ENCODE results near the gene PHLPP1. TPM values are rescaled to one million over a fixed set of nuclear protein-coding genes. Genes with fewer than 3 reads are reported as not detected.

Gene PHLPP1
- total RNA-seq, 2 experiments from 2014 or later, result 9.0 to 12.4 TPM

DNA sequence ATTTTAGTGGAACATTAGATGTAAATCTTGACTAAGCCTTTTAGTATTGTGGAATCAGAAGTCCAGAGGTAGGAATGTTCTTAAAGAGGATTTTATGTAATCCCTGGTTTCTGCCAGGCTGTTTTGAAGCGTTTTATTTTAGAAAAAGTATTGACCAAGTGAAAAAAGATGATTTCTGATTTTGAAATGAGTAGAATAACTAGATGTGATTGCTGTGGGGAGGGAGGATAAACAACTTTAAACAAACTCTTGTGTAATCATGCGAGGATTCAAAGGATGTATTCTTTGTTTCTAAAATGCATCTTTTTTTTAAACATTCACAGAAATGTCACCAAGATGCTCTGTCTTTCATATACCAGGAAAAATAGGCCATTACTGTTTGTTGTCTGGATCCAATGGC is 53.9 kb downstream of the PHLPP1 start:
- H3K4me3 ChIP-seq (ENCODE audit: low read depth, low read length, poor library complexity, severe bottlenecking), result no peak overlapping the region
- DNase-seq (ENCODE audit: low spot score), result no peak
- no peaks in the 10 kb centered on the region for H3K9me2 ChIP-seq (ENCODE audit: insufficient read depth, low read length)
- no peaks in the 10 kb centered on the region for H3K79me2 ChIP-seq (ENCODE audit: insufficient read depth, low read depth, low read length)
- H4K20me1 ChIP-seq (ENCODE audit: insufficient read depth, low read length), result no peaks in the 10 kb centered on the region
- ChIA-PET POLR2A (interaction anchor here (0.5 kb wide), 1 partner anchor 267 kb away, joined by 3 read pairs; no protein-coding TSS in a partner anchor), CTCF (ENCODE audit: unreplicated experiment) (no interaction called here)
- no peaks in the 10 kb centered on the region for H3K9me3 ChIP-seq (ENCODE audit: low read length)
- H2AFZ ChIP-seq (ENCODE audit: low read length), result no peak overlapping the region
- TF ChIP-seq EZH2phosphoT487 (IDR thresholded peaks at IDR 0.05; ENCODE audit: borderline replicate concordance, low read depth, low read length), result no peak
- TF ChIP-seq, protein P1, sequence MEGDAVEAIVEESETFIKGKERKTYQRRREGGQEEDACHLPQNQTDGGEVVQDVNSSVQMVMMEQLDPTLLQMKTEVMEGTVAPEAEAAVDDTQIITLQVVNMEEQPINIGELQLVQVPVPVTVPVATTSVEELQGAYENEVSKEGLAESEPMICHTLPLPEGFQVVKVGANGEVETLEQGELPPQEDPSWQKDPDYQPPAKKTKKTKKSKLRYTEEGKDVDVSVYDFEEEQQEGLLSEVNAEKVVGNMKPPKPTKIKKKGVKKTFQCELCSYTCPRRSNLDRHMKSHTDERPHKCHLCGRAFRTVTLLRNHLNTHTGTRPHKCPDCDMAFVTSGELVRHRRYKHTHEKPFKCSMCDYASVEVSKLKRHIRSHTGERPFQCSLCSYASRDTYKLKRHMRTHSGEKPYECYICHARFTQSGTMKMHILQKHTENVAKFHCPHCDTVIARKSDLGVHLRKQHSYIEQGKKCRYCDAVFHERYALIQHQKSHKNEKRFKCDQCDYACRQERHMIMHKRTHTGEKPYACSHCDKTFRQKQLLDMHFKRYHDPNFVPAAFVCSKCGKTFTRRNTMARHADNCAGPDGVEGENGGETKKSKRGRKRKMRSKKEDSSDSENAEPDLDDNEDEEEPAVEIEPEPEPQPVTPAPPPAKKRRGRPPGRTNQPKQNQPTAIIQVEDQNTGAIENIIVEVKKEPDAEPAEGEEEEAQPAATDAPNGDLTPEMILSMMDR (conservative IDR thresholded peaks at IDR 0.05; ENCODE audit: low read length), result no peak
- no TSS peak for BruUV-seq (replicated peaks)
- intact Hi-C loops (cut with micrococcal nuclease; ENCODE audit: unreplicated experiment), result no loop called here
- no peaks in the 10 kb centered on the region for H3K36me3 ChIP-seq (ENCODE audit: insufficient read depth, low read length)
- peaks cover 5% of the 10 kb centered on the region for H3K4me1 ChIP-seq (ENCODE audit: insufficient read depth, low read length, poor library complexity, severe bottlenecking)
- H3K27ac ChIP-seq (ENCODE audit: low read depth, low read length, poor library complexity, severe bottlenecking), result no peak overlapping the region
- no peak overlapping the region for H3K4me2 ChIP-seq (ENCODE audit: low read length)

DNA sequence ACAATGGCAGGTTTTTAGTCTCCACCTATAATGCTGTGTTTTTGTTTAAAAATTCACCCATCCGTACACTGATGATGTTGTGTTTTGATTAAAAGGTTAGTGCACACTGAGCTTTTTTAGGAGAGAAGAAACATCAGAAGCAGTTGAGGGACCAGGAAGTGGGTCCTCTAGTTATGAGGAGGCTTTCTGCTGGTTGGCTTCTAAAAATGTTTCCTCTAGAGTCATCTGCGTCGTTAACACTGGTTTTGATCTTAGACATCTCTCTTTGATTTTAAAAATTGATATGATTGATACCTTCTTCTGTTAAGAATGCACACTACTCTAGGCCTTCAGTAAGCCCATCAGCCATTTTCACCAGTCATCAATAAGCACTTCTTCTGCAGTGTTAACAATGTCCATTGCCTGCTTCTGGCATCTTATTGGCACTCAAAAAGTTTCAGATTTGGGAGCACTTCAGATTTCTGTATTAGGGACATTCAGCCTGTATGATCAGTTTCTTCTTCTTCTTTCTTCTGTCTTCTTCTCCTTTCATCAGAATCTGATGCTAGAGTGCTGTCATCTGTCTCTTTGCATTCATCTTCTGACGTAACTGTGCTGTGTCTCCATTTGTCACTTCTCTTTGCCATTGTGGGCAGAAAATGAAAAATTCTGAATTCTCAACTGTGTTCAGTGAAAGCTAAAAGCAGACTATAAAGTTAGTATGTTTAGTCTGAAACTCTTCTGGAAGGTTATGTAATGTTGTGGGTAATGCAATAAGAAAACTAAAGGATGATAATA is 56.3 kb downstream of the PHLPP1 start:
- H3K4me2 ChIP-seq (ENCODE audit: low read length), result no peak overlapping the region
- ChIA-PET CTCF (ENCODE audit: unreplicated experiment) (no interaction called here), POLR2A (no interaction called here)
- no peak for DNase-seq (ENCODE audit: low spot score)
- no peak overlapping the region for H3K4me3 ChIP-seq (ENCODE audit: low read depth, low read length, poor library complexity, severe bottlenecking)
- no peak overlapping the region for H3K27ac ChIP-seq (ENCODE audit: low read depth, low read length, poor library complexity, severe bottlenecking)
- TF ChIP-seq, protein P1 (conservative IDR thresholded peaks at IDR 0.05; ENCODE audit: low read length), result no peak
- no peak for TF ChIP-seq EZH2phosphoT487 (IDR thresholded peaks at IDR 0.05; ENCODE audit: borderline replicate concordance, low read depth, low read length)
- intact Hi-C loops (cut with micrococcal nuclease; ENCODE audit: unreplicated experiment), result no loop called here
- H3K36me3 ChIP-seq (ENCODE audit: insufficient read depth, low read length), result no peaks in the 10 kb centered on the region
- H3K4me1 ChIP-seq (ENCODE audit: insufficient read depth, low read length, poor library complexity, severe bottlenecking), result peaks cover 5% of the 10 kb centered on the region
- BruUV-seq (replicated peaks), result no TSS peak
- H4K20me1 ChIP-seq (ENCODE audit: insufficient read depth, low read length), result no peaks in the 10 kb centered on the region
- no peaks in the 10 kb centered on the region for H3K9me3 ChIP-seq (ENCODE audit: low read length)
- H3K79me2 ChIP-seq (ENCODE audit: insufficient read depth, low read depth, low read length), result no peaks in the 10 kb centered on the region
- H3K9me2 ChIP-seq (ENCODE audit: insufficient read depth, low read length), result no peaks in the 10 kb centered on the region
- no peak overlapping the region for H2AFZ ChIP-seq (ENCODE audit: low read length)

DNA sequence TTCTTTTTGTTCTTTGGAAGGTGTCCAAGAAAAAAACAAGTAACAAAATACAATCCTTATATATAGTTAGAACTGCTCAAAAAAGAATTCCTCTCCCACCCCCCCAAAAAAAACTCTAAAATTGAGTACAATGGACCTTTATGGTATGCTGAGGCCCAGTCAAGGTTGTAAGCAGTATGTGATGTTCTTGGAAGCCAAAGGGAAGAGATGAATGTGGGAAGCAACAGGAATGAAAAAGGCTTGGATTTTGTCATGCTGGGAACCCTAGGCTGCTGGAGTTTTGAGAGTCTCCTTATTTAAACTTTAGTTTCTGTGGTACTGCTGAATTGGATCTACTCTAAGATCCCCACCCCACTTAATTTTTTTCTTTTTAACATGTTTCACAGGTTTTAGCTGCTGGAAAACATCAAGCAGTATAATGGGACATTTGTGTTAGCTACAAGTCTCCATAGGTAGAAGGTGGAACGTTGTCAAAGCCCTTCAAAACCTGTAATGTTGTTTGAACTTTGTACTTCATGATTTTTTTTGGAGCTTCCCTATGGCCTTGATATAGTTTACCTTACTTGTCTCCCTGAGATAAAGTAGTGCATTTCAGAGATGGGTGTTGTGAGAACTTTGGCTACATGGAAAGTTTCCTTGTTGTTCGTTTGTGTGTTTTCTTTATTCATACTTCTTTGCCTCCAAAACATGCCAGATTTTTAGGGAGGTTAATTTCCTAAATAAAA is 57.7 kb downstream of the PHLPP1 start:
- DNase-seq (ENCODE audit: low spot score), result no peak
- Histone ChIP-seq H3K9me3 (ENCODE audit: low read length) (no peaks in the 10 kb centered on the region), H3K79me2 (ENCODE audit: insufficient read depth, low read depth, low read length) (no peaks in the 10 kb centered on the region), H3K36me3 (ENCODE audit: insufficient read depth, low read length) (no peaks in the 10 kb centered on the region), H3K9me2 (ENCODE audit: insufficient read depth, low read length) (no peaks in the 10 kb centered on the region), H3K4me1 (ENCODE audit: insufficient read depth, low read length, poor library complexity, severe bottlenecking) (peaks cover 2% of the 10 kb centered on the region), H3K27ac (ENCODE audit: low read depth, low read length, poor library complexity, severe bottlenecking) (no peak overlapping the region), H2AFZ (ENCODE audit: low read length) (no peak overlapping the region), H3K4me2 (ENCODE audit: low read length) (no peak overlapping the region), H4K20me1 (ENCODE audit: insufficient read depth, low read length) (no peaks in the 10 kb centered on the region), H3K4me3 (ENCODE audit: low read depth, low read length, poor library complexity, severe bottlenecking) (no peak overlapping the region)
- BruUV-seq (replicated peaks), result no TSS peak
- TF ChIP-seq EZH2phosphoT487 (IDR thresholded peaks at IDR 0.05; ENCODE audit: borderline replicate concordance, low read depth, low read length), result no peak
- TF ChIP-seq, protein P1 (conservative IDR thresholded peaks at IDR 0.05; ENCODE audit: low read length), result no peak
- POLR2A ChIA-PET, result interaction anchor here (0.5 to 0.7 kb wide), 2 partner anchors 26 to 496 kb away, joined by 3 to 4 read pairs; no protein-coding TSS in a partner anchor
- intact Hi-C loops (cut with micrococcal nuclease; ENCODE audit: unreplicated experiment), result no loop called here
- CTCF ChIA-PET (ENCODE audit: unreplicated experiment), result no interaction called here

All from OCI-LY7 (cell line).